Liver (tissue), 9 donors: ENCODE measurements around the gene DCTN1. TPM values are rescaled to one million over a fixed set of nuclear protein-coding genes. Genes with fewer than 3 reads are reported as not detected.

Experiments used
- DNase-seq: peaks from one replicate; pipeline ENCODE4 v3.0.0-alpha.2; 2017; ENCODE audit warnings: low spot score
- H3K27ac ChIP-seq, 2 donors: one replicate each; pipeline ENCODE4 v1.7.0; 2013; ENCODE audit warnings: inconsistent platforms in 2 of 2, low read length in 2 of 2, control low read depth in 1 of 2, low read depth in 1 of 2, mild to moderate bottlenecking in 1 of 2
- H3K27me3 ChIP-seq, 4 donors: one replicate each; pipeline versions ENCODE4 v1.6.1 to v1.7.0; 2013; ENCODE audit warnings: low read length in 3 of 4, inconsistent platforms in 1 of 4, mild to moderate bottlenecking in 1 of 4, moderate library complexity in 1 of 4; ENCODE audit not compliant: control insufficient read depth in 4 of 4, insufficient read depth in 4 of 4
- H3K36me3 ChIP-seq, 4 donors: one replicate each; pipeline versions ENCODE4 v1.6.1 to v1.7.0; 2013; ENCODE audit warnings: low read length in 3 of 4, mild to moderate bottlenecking in 3 of 4, low read depth in 1 of 4, moderate library complexity in 1 of 4; ENCODE audit not compliant: control insufficient read depth in 4 of 4, insufficient read depth in 3 of 4
- H3K4me1 ChIP-seq, 4 donors: one replicate each; pipeline versions ENCODE4 v1.6.1 to v1.7.0; 2013; ENCODE audit warnings: low read length in 3 of 4, mild to moderate bottlenecking in 3 of 4, moderate library complexity in 1 of 4; ENCODE audit not compliant: control insufficient read depth in 4 of 4, insufficient read depth in 4 of 4
- H3K4me3 ChIP-seq, 3 donors: one replicate each; pipeline versions ENCODE4 v1.6.1 to v1.7.0; 2013; ENCODE audit warnings: low read length in 3 of 3, control low read depth in 1 of 3, low read depth in 1 of 3, mild to moderate bottlenecking in 1 of 3
- H3K9ac ChIP-seq, 2 donors: one replicate each; pipeline ENCODE4 v1.7.0; 2013; ENCODE audit warnings: low read length in 2 of 2, mild to moderate bottlenecking in 2 of 2, moderate library complexity in 2 of 2, control low read depth in 1 of 2, low read depth in 1 of 2
- H3K9me3 ChIP-seq, 4 donors: one replicate each; pipeline versions ENCODE4 v1.6.1 to v1.7.0; 2013; ENCODE audit warnings: low read length in 3 of 4; ENCODE audit not compliant: control insufficient read depth in 4 of 4
- CTCF ChIP-seq: fragments of 150-350 bp; IDR thresholded peaks from 2 replicates; pipeline ENCODE4 v1.5.1; 2017; ENCODE audit warnings: improper control_type of control experiment, low read depth, low read length; ENCODE audit not compliant: missing input control
- EGR1 ChIP-seq, 2 donors: IDR thresholded peaks; 2 replicates each; pipeline ENCODE4 v1.6.1; 2016 to 2018; ENCODE audit warnings: antibody characterized with exemption in 2 of 2, low read depth in 2 of 2
- FOXA1 ChIP-seq: IDR thresholded peaks from 2 replicates; pipeline ENCODE4 v1.6.1; 2016; ENCODE audit warnings: antibody characterized with exemption
- FOXA2 ChIP-seq: IDR thresholded peaks from 2 replicates; pipeline ENCODE4 v1.6.1; 2016; ENCODE audit warnings: antibody characterized with exemption
- GABPA ChIP-seq, 2 donors: IDR thresholded peaks in 1 of 2; conservative IDR thresholded peaks in 1 of 2; 2 replicates each; pipeline ENCODE4 v1.6.1; 2016; ENCODE audit warnings: antibody characterized with exemption in 2 of 2, mild to moderate bottlenecking in 1 of 2, moderate library complexity in 1 of 2
- HNF4A ChIP-seq, 2 donors: conservative IDR thresholded peaks; 2 replicates each; pipeline ENCODE4 v1.6.1; 2016; ENCODE audit warnings: antibody characterized with exemption in 2 of 2, mild to moderate bottlenecking in 2 of 2
- HNF4G ChIP-seq: IDR thresholded peaks from 2 replicates; pipeline ENCODE4 v1.6.1; 2016; ENCODE audit warnings: antibody characterized with exemption
- JUND ChIP-seq, 2 donors: IDR thresholded peaks; 2 replicates each; pipeline ENCODE4 v1.6.1; 2016; ENCODE audit warnings: antibody characterized with exemption in 2 of 2
- NR2F2 ChIP-seq: IDR thresholded peaks from 2 replicates; pipeline ENCODE4 v1.6.1; 2016; ENCODE audit warnings: antibody characterized with exemption
- RAD21 ChIP-seq, 2 donors: IDR thresholded peaks; 2 replicates each; pipeline ENCODE4 v1.6.1; 2016; ENCODE audit warnings: antibody characterized with exemption in 2 of 2, mild to moderate bottlenecking in 2 of 2
- RXRA ChIP-seq, 2 donors: IDR thresholded peaks; 2 replicates each; pipeline ENCODE4 v1.6.1; 2017 to 2018; ENCODE audit warnings: antibody characterized with exemption in 2 of 2, mild to moderate bottlenecking in 1 of 2
- TAF1 ChIP-seq: conservative IDR thresholded peaks from 2 replicates; pipeline ENCODE4 v1.6.1; 2016; ENCODE audit warnings: antibody characterized with exemption, mild to moderate bottlenecking
- YY1 ChIP-seq: IDR thresholded peaks from 2 replicates; pipeline ENCODE4 v1.6.1; 2016; ENCODE audit warnings: antibody characterized with exemption, mild to moderate bottlenecking
- WGBS: extraction: QIAGEN DNeasy Blood & Tissue Kit; methylation state at CpG from one replicate; pipeline ENCODE4 v1.1.7; 2013; 5-methylcytosine and 5-hydroxymethylcytosine counted together
- polyA plus RNA-seq, 2 donors: library from polyadenylated mRNA; stranded (reverse) in 1 of 2; unstranded in 1 of 2; fragments of 200-250 nt in 1 of 2; fragments of >200 nt in 1 of 2; fragmentation: Nextera tagmentation in 1 of 2; extraction: Ambion mirVana in 1 of 2; gene quantifications; one replicate each; pipeline versions ENCODE4 v1.2.1 to v1.2.3, GENCODE V29; 2013 to 2015
- total RNA-seq, 2 donors: library from RNA; depleted of rRNA; stranded (reverse); fragments of >200 nt; gene quantifications; one replicate each; pipeline ENCODE4 v1.2.3, GENCODE V29; 2014
- TF ChIP-seq, protein P1 (sequence below): IDR thresholded peaks from 2 replicates; pipeline ENCODE4 v1.6.1; 2016; ENCODE audit warnings: antibody characterized with exemption, mild to moderate bottlenecking
- TF ChIP-seq, protein P2 (sequence below): IDR thresholded peaks from 2 replicates; pipeline ENCODE4 v1.6.1; 2016; ENCODE audit warnings: antibody characterized with exemption
- TF ChIP-seq, protein P3 (sequence below): IDR thresholded peaks from 2 replicates; pipeline ENCODE4 v1.6.1; 2016; ENCODE audit warnings: antibody characterized with exemption
- donor health status: healthy.
- donor health status: healthy.
- donor health status: healthy.
- donor health status: healthy.
- donor health status: healthy.

DCTN1 gene
- total and polyA plus RNA-seq, 4 donors: 29.7 to 40.9 (median 33.5) TPM

DNA sequence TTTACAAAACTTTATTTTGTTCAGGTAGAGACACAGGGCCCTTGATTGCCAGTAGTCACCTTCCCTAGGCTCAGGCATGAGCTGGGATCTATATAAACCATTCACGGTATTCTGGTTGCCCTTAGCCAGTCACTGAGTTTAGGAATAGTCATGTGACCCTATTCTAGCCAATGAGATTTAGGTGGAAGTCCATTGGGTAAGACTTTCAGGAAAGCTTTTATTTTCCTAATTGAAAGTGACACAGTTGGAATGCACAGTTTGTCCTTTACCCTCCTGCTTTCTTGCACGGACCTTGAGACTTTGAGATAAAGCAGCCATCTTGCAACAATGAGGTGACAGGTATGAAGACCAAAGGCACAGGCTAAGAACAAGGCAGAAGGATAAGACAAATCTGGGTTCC, 58.4 kb downstream of the DCTN1 start:
- no peaks in the 10 kb centered on the region for H3K9me3 ChIP-seq
- H3K27me3 ChIP-seq: no peaks in the 10 kb centered on the region
- H3K36me3 ChIP-seq: no peaks in the 10 kb centered on the region
- TF ChIP-seq GABPA (IDR thresholded peaks at IDR 0.05 in 1 of 2, conservative IDR thresholded peaks at IDR 0.05 in 1 of 2): no peak
- TF ChIP-seq NR2F2: no peak
- TF ChIP-seq, protein P1, sequence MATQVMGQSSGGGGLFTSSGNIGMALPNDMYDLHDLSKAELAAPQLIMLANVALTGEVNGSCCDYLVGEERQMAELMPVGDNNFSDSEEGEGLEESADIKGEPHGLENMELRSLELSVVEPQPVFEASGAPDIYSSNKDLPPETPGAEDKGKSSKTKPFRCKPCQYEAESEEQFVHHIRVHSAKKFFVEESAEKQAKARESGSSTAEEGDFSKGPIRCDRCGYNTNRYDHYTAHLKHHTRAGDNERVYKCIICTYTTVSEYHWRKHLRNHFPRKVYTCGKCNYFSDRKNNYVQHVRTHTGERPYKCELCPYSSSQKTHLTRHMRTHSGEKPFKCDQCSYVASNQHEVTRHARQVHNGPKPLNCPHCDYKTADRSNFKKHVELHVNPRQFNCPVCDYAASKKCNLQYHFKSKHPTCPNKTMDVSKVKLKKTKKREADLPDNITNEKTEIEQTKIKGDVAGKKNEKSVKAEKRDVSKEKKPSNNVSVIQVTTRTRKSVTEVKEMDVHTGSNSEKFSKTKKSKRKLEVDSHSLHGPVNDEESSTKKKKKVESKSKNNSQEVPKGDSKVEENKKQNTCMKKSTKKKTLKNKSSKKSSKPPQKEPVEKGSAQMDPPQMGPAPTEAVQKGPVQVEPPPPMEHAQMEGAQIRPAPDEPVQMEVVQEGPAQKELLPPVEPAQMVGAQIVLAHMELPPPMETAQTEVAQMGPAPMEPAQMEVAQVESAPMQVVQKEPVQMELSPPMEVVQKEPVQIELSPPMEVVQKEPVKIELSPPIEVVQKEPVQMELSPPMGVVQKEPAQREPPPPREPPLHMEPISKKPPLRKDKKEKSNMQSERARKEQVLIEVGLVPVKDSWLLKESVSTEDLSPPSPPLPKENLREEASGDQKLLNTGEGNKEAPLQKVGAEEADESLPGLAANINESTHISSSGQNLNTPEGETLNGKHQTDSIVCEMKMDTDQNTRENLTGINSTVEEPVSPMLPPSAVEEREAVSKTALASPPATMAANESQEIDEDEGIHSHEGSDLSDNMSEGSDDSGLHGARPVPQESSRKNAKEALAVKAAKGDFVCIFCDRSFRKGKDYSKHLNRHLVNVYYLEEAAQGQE: no peak
- TF ChIP-seq RXRA (IDR thresholded peaks at IDR 0.05): no peak
- TF ChIP-seq, protein P2, sequence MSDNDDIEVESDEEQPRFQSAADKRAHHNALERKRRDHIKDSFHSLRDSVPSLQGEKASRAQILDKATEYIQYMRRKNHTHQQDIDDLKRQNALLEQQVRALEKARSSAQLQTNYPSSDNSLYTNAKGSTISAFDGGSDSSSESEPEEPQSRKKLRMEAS: no peak
- H3K9ac ChIP-seq: no peak overlapping the region
- 96% methylated on average over 2 of the region's 2 CpGs for WGBS
- peaks cover 0 to 8% (median 2%) of the 10 kb centered on the region in 4 donors for H3K4me1 ChIP-seq
- no peak for DNase-seq
- no peak overlapping the region for H3K27ac ChIP-seq
- no peak overlapping the region for H3K4me3 ChIP-seq

DNA sequence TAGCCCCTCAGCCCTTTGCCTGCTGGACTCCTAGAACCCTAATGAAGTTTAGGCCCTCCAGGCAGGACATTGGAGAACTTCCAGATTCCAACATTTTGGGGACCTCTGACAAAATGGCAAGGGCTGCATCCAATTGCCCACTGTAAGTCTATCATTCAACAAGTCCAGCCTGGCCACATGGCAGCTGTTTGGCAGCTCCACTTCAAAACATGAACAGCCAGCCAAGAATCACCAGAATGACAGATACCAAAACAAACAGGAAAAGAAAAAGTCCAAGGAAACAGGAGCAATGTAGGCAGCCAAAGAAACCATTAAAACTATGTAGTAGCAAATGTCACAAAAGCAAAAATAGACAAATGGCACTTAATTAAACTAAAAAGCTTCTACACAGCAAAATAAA, 62.4 kb downstream of the DCTN1 start:
- Histone ChIP-seq H3K27ac (no peak overlapping the region), H3K4me3 (no peak overlapping the region), H3K9me3 (no peaks in the 10 kb centered on the region), H3K9ac (no peak overlapping the region), H3K36me3 (no peaks in the 10 kb centered on the region), H3K4me1 (peaks cover 0 to 8% (median 2%) of the 10 kb centered on the region in 4 donors), H3K27me3 (no peaks in the 10 kb centered on the region)
- TF ChIP-seq NR2F2: no peak
- no peak for TF ChIP-seq YY1
- no peak for TF ChIP-seq TAF1
- TF ChIP-seq EGR1 (IDR thresholded peaks at IDR 0.05; ENCODE audit: low read depth in 2 of 2): no peak
- TF ChIP-seq CTCF: no peak
- TF ChIP-seq HNF4G: no peak
- no peak for TF ChIP-seq FOXA2
- TF ChIP-seq, protein P3, sequence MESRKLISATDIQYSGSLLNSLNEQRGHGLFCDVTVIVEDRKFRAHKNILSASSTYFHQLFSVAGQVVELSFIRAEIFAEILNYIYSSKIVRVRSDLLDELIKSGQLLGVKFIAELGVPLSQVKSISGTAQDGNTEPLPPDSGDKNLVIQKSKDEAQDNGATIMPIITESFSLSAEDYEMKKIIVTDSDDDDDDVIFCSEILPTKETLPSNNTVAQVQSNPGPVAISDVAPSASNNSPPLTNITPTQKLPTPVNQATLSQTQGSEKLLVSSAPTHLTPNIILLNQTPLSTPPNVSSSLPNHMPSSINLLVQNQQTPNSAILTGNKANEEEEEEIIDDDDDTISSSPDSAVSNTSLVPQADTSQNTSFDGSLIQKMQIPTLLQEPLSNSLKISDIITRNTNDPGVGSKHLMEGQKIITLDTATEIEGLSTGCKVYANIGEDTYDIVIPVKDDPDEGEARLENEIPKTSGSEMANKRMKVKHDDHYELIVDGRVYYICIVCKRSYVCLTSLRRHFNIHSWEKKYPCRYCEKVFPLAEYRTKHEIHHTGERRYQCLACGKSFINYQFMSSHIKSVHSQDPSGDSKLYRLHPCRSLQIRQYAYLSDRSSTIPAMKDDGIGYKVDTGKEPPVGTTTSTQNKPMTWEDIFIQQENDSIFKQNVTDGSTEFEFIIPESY: no peak
- no peak for TF ChIP-seq RXRA (IDR thresholded peaks at IDR 0.05)
- TF ChIP-seq FOXA1: no peak
- no peak for TF ChIP-seq JUND (IDR thresholded peaks at IDR 0.05)
- TF ChIP-seq, protein P2: no peak
- TF ChIP-seq RAD21 (IDR thresholded peaks at IDR 0.05): no peak
- TF ChIP-seq, protein P1: no peak
- no peak for TF ChIP-seq HNF4A (conservative IDR thresholded peaks at IDR 0.05)
- no peak for DNase-seq
